ENCODE results near the gene TTC38.

Gene TTC38

DNA sequence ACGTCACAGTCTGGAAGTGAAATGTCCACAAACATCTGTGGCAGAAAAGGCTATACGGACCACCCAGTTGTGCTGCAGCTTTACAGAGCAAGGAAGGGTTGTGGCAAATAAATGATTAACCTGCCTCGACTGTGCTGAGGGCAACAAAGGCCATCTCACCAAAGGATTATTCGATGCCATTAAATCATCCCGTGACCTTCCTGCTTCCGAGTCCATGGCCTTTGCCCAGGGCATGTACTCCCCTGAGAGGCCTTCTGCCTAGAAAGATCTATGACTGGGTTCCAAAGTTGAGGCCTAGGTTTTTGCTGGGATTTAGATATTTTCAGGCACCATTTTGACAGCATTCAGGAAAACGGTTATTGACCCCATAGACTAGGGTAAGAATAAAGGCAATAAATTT, 26.9 kb upstream of the TTC38 start:
- Mint-ChIP-seq H3K27me3 (ENCODE audit: low read depth, poor library complexity) (peaks cover 18% of the 10 kb centered on the region), H3K4me1 (peaks cover 9% of the 10 kb centered on the region), H3K36me3 (ENCODE audit: low read depth) (peaks cover 16% of the 10 kb centered on the region), H3K4me3 (no peak overlapping the region), H3K9me3 (no peaks in the 10 kb centered on the region), H3K27ac (no peak overlapping the region)
- TF ChIP-seq, protein P1, sequence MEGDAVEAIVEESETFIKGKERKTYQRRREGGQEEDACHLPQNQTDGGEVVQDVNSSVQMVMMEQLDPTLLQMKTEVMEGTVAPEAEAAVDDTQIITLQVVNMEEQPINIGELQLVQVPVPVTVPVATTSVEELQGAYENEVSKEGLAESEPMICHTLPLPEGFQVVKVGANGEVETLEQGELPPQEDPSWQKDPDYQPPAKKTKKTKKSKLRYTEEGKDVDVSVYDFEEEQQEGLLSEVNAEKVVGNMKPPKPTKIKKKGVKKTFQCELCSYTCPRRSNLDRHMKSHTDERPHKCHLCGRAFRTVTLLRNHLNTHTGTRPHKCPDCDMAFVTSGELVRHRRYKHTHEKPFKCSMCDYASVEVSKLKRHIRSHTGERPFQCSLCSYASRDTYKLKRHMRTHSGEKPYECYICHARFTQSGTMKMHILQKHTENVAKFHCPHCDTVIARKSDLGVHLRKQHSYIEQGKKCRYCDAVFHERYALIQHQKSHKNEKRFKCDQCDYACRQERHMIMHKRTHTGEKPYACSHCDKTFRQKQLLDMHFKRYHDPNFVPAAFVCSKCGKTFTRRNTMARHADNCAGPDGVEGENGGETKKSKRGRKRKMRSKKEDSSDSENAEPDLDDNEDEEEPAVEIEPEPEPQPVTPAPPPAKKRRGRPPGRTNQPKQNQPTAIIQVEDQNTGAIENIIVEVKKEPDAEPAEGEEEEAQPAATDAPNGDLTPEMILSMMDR (IDR thresholded peaks at IDR 0.05), result no peak
- peak; percentile 34 for DNase-seq

DNA sequence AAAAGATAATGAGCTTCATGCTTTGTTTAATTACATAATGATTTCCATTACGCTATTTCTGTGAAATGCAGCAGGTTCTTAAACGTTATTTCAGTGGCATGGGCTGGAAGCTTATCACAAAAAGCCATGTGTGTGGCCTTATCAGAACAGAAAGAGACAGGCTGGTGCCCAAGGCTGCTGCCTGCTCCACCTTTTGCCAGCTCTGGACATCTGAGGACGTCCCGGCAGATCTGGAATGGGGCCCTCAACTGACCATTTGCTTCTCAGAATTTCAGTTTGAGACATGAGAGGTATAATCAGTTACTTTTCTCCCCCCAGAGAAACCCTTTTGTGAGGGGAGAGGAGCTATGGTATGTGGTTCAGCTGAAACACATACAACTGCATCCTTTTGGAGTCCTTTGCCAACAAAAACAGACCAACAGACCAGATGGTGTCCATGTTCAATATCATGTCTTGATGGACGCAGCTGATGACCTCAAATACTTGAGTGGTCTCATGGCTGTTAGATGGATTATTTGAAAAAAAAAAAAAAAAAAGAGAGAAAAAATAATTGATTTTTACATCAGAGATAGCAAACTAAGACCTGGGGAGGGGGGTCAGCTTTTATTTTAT, 26.3 kb upstream of the TTC38 start:
- H3K27me3 Mint-ChIP-seq (ENCODE audit: low read depth, poor library complexity), result peaks cover 17% of the 10 kb centered on the region
- DNase-seq, result no peak
- no peak overlapping the region for H3K4me3 Mint-ChIP-seq
- H3K4me1 Mint-ChIP-seq, result peaks cover 9% of the 10 kb centered on the region
- no peaks in the 10 kb centered on the region for H3K9me3 Mint-ChIP-seq
- no peak overlapping the region for H3K27ac Mint-ChIP-seq
- TF ChIP-seq, protein P1 (IDR thresholded peaks at IDR 0.05), result no peak
- H3K36me3 Mint-ChIP-seq (ENCODE audit: low read depth), result peaks cover 14% of the 10 kb centered on the region

DNA sequence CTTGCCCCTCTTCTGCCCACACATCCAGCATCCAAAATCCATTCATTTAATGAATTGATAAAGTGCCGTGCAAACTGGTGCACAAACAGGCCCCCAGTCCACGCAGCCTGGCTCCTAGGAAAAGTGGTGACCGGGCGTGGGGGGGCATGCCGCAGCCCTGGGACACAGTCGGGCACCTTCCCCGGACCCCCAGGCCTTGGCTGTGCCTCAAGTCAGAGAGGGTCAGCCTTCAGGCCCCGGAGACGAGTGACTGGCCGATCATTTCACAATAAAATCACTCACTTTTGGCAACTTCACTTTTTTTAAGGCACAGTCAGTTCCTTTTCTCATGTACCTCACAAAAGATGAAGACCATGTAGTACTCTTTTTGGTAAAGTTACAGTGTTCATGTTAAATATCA, 25.7 kb upstream of the TTC38 start:
- H3K27ac Mint-ChIP-seq, result no peak overlapping the region
- H3K4me1 Mint-ChIP-seq, result peaks cover 9% of the 10 kb centered on the region
- DNase-seq, result no peak
- H3K4me3 Mint-ChIP-seq, result no peak overlapping the region
- TF ChIP-seq, protein P1 (IDR thresholded peaks at IDR 0.05), result no peak
- H3K36me3 Mint-ChIP-seq (ENCODE audit: low read depth), result peaks cover 11% of the 10 kb centered on the region
- H3K9me3 Mint-ChIP-seq, result no peaks in the 10 kb centered on the region
- H3K27me3 Mint-ChIP-seq (ENCODE audit: low read depth, poor library complexity), result peaks cover 16% of the 10 kb centered on the region

DNA sequence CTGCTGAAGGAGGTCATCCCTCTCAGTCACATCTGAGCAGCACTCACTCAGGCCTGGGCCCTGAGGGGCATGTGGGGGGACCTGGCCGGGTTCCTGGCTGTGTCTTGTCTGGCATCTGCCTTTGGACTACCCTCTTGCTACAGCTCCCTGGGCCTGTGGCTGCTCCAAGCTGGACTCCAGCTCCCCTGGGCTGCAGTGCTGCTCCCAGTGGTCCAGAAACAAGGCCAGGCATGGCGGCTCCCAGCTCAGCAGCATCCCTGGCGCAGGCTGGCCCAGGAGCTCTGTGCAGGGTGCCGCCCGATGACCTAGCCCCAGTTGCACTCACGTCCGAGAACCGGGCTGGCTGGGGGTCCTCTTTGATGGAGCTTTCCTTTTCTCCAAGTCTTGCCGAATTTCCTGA, 23.0 kb upstream of the TTC38 start:
- Mint-ChIP-seq H3K36me3 (ENCODE audit: low read depth) (peaks cover 5% of the 10 kb centered on the region), H3K27me3 (ENCODE audit: low read depth, poor library complexity) (peaks cover 13% of the 10 kb centered on the region), H3K4me1 (peaks cover 22% of the 10 kb centered on the region), H3K27ac (no peak overlapping the region), H3K9me3 (no peaks in the 10 kb centered on the region), H3K4me3 (no peak overlapping the region)
- DNase-seq, result no peak
- TF ChIP-seq, protein P1 (IDR thresholded peaks at IDR 0.05), result no peak

DNA sequence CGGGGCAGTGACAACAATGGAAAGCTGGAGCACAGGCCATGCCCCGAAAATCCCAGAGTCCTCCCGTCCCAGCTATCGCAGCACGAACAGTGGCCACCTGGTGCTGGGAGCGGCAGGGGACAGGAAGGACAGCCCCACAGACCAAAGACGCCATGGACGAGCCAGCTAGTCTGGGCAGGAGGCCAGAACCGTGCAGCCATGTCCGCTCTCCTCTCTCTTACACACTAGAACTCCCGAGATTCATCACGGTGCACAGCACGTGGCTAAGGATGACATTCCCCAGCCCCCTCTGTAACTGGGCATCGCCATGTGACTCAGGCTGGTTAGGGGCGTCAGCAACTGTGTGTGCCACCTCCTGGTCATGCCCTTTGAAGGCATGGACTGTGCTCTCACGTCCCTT, 22.3 kb upstream of the TTC38 start:
- TF ChIP-seq, protein P1 (IDR thresholded peaks at IDR 0.05), result no peak
- no peak overlapping the region for H3K4me3 Mint-ChIP-seq
- H3K27me3 Mint-ChIP-seq (ENCODE audit: low read depth, poor library complexity), result peaks cover 12% of the 10 kb centered on the region
- no peak for DNase-seq
- H3K4me1 Mint-ChIP-seq, result peaks cover 21% of the 10 kb centered on the region
- no peak overlapping the region for H3K27ac Mint-ChIP-seq
- H3K9me3 Mint-ChIP-seq, result no peaks in the 10 kb centered on the region
- peaks cover 5% of the 10 kb centered on the region for H3K36me3 Mint-ChIP-seq (ENCODE audit: low read depth)

DNA sequence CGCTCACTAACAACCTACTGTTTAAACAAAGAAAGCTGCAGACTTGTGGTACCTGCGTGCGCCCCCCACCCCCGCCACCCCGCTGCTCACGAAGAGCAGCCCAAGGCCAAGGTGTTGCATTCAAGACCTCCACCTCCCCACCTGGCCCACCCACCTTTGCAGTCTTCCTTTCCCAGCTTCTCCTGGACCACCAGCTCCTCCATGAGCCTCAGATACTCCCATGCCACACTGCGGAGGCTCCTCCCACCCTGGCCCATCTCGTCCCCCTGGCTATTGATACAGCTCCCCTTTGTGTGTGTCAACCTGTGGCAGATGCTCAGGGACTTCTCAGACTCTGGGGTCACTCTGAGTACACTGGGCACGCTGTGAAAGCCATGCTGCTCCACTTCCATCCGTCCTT, 21.6 kb upstream of the TTC38 start:
- Mint-ChIP-seq H3K36me3 (ENCODE audit: low read depth) (peaks cover 7% of the 10 kb centered on the region), H3K27ac (no peak overlapping the region), H3K27me3 (ENCODE audit: low read depth, poor library complexity) (peaks cover 9% of the 10 kb centered on the region), H3K9me3 (peaks cover 2% of the 10 kb centered on the region), H3K4me1 (peaks cover 16% of the 10 kb centered on the region), H3K4me3 (no peak overlapping the region)
- TF ChIP-seq, protein P1 (IDR thresholded peaks at IDR 0.05), result no peak
- no peak for DNase-seq
